IMR-90 (cell line): ENCODE results near the gene PAQR7. TPM values are rescaled to one million over a fixed set of nuclear protein-coding genes. Genes with fewer than 3 reads are reported as not detected.
A peak's percentile ranks its signal among the peaks of the same experiment; 100 is the strongest.

Source experiments
- ATAC-seq: fragments of 200-7000 bp; cut with Tn5 transposase; 2 replicates; pipeline ENCODE4 v1.9.1; 2020; ENCODE audit warnings: low read depth, mild to moderate bottlenecking, moderate library complexity
- BruUV-seq: library from RNA; stranded (reverse); fragments of 400-500 nt; replicated peaks from 2 replicates; lab custom pipeline; 2021; lab: Mats Ljungman, UMichigan
- CTCF ChIA-PET: fragments of 300-600 bp; formaldehyde crosslinking; extraction: SDS; loops from one replicate; lab custom pipeline; 2021; ENCODE audit warnings: antibody characterized with exemption; lab: Yijun Ruan, JAX
- POLR2A ChIA-PET: fragments of 300-600 bp; sonication (Branson Sonifier 250); formaldehyde crosslinking; loops from one replicate; lab custom pipeline; 2022; ENCODE audit warnings: antibody characterized with exemption; ENCODE audit not compliant: unreplicated experiment; lab: Charles Lee
- DNase-seq: peaks from one replicate; pipeline ENCODE4 v3.0.0; 2013
- H2AFZ ChIP-seq: replicated peaks from 2 replicates; pipeline ENCODE3; 2013; ENCODE audit warnings: low read length, mild to moderate bottlenecking; ENCODE audit not compliant: poor library complexity
- H2AK5ac ChIP-seq: 2 replicates; pipeline ENCODE4 v1.6.1; 2013; ENCODE audit warnings: low read depth, low read length, inconsistent platforms
- H2AK9ac ChIP-seq: replicated peaks from 2 replicates; pipeline ENCODE3; 2013; ENCODE audit warnings: mild to moderate bottlenecking, low read depth, low read length, moderate library complexity; ENCODE audit not compliant: poor library complexity
- H2BK120ac ChIP-seq: 2 replicates; pipeline ENCODE4 v1.6.1; 2013; ENCODE audit warnings: low read depth, low read length, inconsistent platforms
- H2BK15ac ChIP-seq: 3 replicates; pipeline ENCODE4 v1.6.1; 2013; ENCODE audit warnings: low read depth, low read length, inconsistent platforms
- H2BK20ac ChIP-seq: 2 replicates; pipeline ENCODE4 v1.6.1; 2013; ENCODE audit warnings: low read depth, mild to moderate bottlenecking, inconsistent platforms, low read length, moderate library complexity
- H2BK5ac ChIP-seq: 2 replicates; pipeline ENCODE4 v1.6.1; 2013; ENCODE audit warnings: mild to moderate bottlenecking, low read depth, low read length, inconsistent platforms; ENCODE audit not compliant: poor library complexity, severe bottlenecking
- H3K14ac ChIP-seq: replicated peaks from 2 replicates; pipeline ENCODE4 v1.6.1; 2013; ENCODE audit warnings: low read depth, low read length, inconsistent platforms
- H3K18ac ChIP-seq: 2 replicates; pipeline ENCODE4 v1.6.1; 2013; ENCODE audit warnings: low read depth, low read length, control low read depth
- H3K23ac ChIP-seq: 2 replicates; pipeline ENCODE4 v1.6.1; 2013; ENCODE audit warnings: low read depth, low read length, inconsistent platforms
- H3K27ac ChIP-seq: 2 replicates; pipeline ENCODE4 v1.5.1; 2013; ENCODE audit warnings: mild to moderate bottlenecking, control low read depth, low read length; ENCODE audit not compliant: insufficient read depth
- H3K27me3 ChIP-seq: 2 replicates; pipeline ENCODE4 v1.6.1; 2013; ENCODE audit warnings: low read length; ENCODE audit not compliant: control insufficient read depth, insufficient read depth
- H3K36me3 ChIP-seq: 2 replicates; pipeline ENCODE4 v1.6.1; 2013; ENCODE audit warnings: low read length, mixed read lengths; ENCODE audit not compliant: control insufficient read depth, insufficient read depth
- H3K4ac ChIP-seq: 2 replicates; pipeline ENCODE4 v1.6.1; 2013; ENCODE audit warnings: low read depth, low read length, inconsistent platforms
- H3K4me1 ChIP-seq: 2 replicates; pipeline ENCODE4 v1.6.1; 2013; ENCODE audit warnings: low read length, mixed read lengths; ENCODE audit not compliant: control insufficient read depth, insufficient read depth
- H3K4me2 ChIP-seq: 2 replicates; pipeline ENCODE4 v1.6.1; 2013; ENCODE audit warnings: low read depth, mild to moderate bottlenecking, control low read depth, low read length, moderate library complexity
- H3K4me3 ChIP-seq: 2 replicates; pipeline ENCODE4 v1.5.1; 2013; ENCODE audit warnings: low read depth, mild to moderate bottlenecking, control low read depth, low read length, moderate library complexity; ENCODE audit not compliant: insufficient read depth
- H3K56ac ChIP-seq: 2 replicates; pipeline ENCODE4 v1.6.1; 2013; ENCODE audit warnings: low read length, inconsistent platforms; ENCODE audit not compliant: insufficient read depth; ENCODE audit errors: extremely low read depth
- H3K79me1 ChIP-seq, 2 experiments: 2 replicates each; pipeline ENCODE4 v1.6.1; 2013; ENCODE audit warnings: low read length in 2 of 2, inconsistent platforms in 1 of 2, low read depth in 1 of 2
- H3K9ac ChIP-seq: 2 replicates; pipeline ENCODE4 v1.6.1; 2013; ENCODE audit warnings: low read depth, low read length, control low read depth
- H3K9me1 ChIP-seq: 2 replicates; pipeline ENCODE4 v1.6.1; 2013; ENCODE audit warnings: low read length, inconsistent platforms; ENCODE audit not compliant: insufficient read depth
- H3K9me3 ChIP-seq: 2 replicates; pipeline ENCODE4 v1.6.1; 2013; ENCODE audit warnings: low read length; ENCODE audit not compliant: control insufficient read depth, insufficient read depth
- H4K20me1 ChIP-seq: 2 replicates; pipeline ENCODE4 v1.6.1; 2013; ENCODE audit warnings: low read length, inconsistent platforms; ENCODE audit not compliant: insufficient read depth
- H4K5ac ChIP-seq: 2 replicates; pipeline ENCODE4 v1.6.1; 2013; ENCODE audit warnings: mild to moderate bottlenecking, low read depth, low read length, control low read depth
- H4K8ac ChIP-seq, 2 experiments: 2 replicates each; pipeline ENCODE4 v1.6.1; 2013; ENCODE audit warnings: low read depth in 2 of 2, low read length in 2 of 2, control low read depth in 1 of 2, inconsistent platforms in 1 of 2
- H4K91ac ChIP-seq: 2 replicates; pipeline ENCODE4 v1.6.1; 2013; ENCODE audit warnings: low read depth, low read length, inconsistent platforms; ENCODE audit not compliant: insufficient read depth
- BHLHE40 ChIP-seq: fragments of 150-350 bp; IDR thresholded peaks from 2 replicates; pipeline ENCODE4 v1.6.1; 2016; ENCODE audit warnings: mild to moderate bottlenecking, low read depth, low read length
- CEBPB ChIP-seq: IDR thresholded peaks from 2 replicates; pipeline ENCODE4 v1.6.1; 2012; ENCODE audit warnings: low read depth, low read length, improper control_type of control experiment
- CTCF ChIP-seq: conservative IDR thresholded peaks from 2 replicates; pipeline ENCODE4 v1.5.1; 2012; ENCODE audit warnings: mild to moderate bottlenecking, low read depth, low read length, improper control_type of control experiment
- ELK1 ChIP-seq: fragments of 150-350 bp; IDR thresholded peaks from 2 replicates; pipeline ENCODE4 v1.6.1; 2016; ENCODE audit warnings: low read depth, mild to moderate bottlenecking, low read length, moderate library complexity, borderline replicate concordance
- FOS ChIP-seq: fragments of 150-350 bp; IDR thresholded peaks from 2 replicates; pipeline ENCODE4 v1.6.1; 2016; ENCODE audit warnings: low read depth, low read length
- MAFK ChIP-seq: IDR thresholded peaks from 2 replicates; pipeline ENCODE4 v1.6.1; 2012; ENCODE audit warnings: low read depth, low read length, improper control_type of control experiment
- MAZ ChIP-seq: IDR thresholded peaks from 2 replicates; pipeline ENCODE4 v1.6.1; 2012; ENCODE audit warnings: low read depth, mild to moderate bottlenecking, low read length, improper control_type of control experiment, moderate library complexity, borderline replicate concordance
- MXI1 ChIP-seq: IDR thresholded peaks from 2 replicates; pipeline ENCODE4 v1.6.1; 2012; ENCODE audit warnings: low read depth, mild to moderate bottlenecking, low read length, moderate library complexity, borderline replicate concordance
- NFE2L2 ChIP-seq: fragments of 150-350 bp; IDR thresholded peaks from 2 replicates; pipeline ENCODE4 v1.6.1; 2016; ENCODE audit warnings: low read depth, mild to moderate bottlenecking, low read length
- POLR2A ChIP-seq: IDR thresholded peaks from 2 replicates; pipeline ENCODE4 v1.6.1; 2012; ENCODE audit warnings: mild to moderate bottlenecking, low read depth, low read length
- RAD21 ChIP-seq: IDR thresholded peaks from 2 replicates; pipeline ENCODE4 v1.6.1; 2012; ENCODE audit warnings: low read length, improper control_type of control experiment
- RFX5 ChIP-seq: IDR thresholded peaks from 2 replicates; pipeline ENCODE4 v1.8.0; 2012; ENCODE audit warnings: low read depth, mild to moderate bottlenecking, low read length, moderate library complexity
- SMC3 ChIP-seq: fragments of 150-350 bp; IDR thresholded peaks from 2 replicates; pipeline ENCODE4 v1.6.1; 2016; ENCODE audit warnings: low read depth, mild to moderate bottlenecking, antibody characterized with exemption, low read length, moderate library complexity
- USF2 ChIP-seq: fragments of 150-350 bp; IDR thresholded peaks from 2 replicates; pipeline ENCODE4 v1.6.1; 2017; ENCODE audit warnings: mild to moderate bottlenecking, antibody characterized with exemption, low read length, low read depth
- WGBS, 2 experiments: methylation state at CpG; one replicate each; pipeline versions ENCODE4 v1.1.5 to v1.1.7; 2013; ENCODE audit warnings: missing lambda C conversion rate in 2 of 2; ENCODE audit not compliant: insufficient read length in 1 of 2; ENCODE audit errors: extremely low coverage in 2 of 2; 5-methylcytosine and 5-hydroxymethylcytosine counted together
- dilution Hi-C: fragments of 300-500 bp; cut with HindIII; formaldehyde crosslinking; loops from one replicate; pipeline ENCODE4 v1.14.3; 2018; ENCODE audit warnings: low sequenced_read_pairs; ENCODE audit not compliant: unreplicated experiment
- in situ Hi-C: fragments of 300-500 bp; cut with MboI; formaldehyde crosslinking; loops from 3 replicates; pipeline ENCODE4 v1.14.3; 2019; ENCODE audit warnings: low sequenced_read_pairs, inconsistent platforms, mixed read lengths
- intact Hi-C: fragments of 100-400 bp; cut with micrococcal nuclease; formaldehyde crosslinking; loops from 2 replicates; pipeline ENCODE4 v1.10.0; 2022
- polyA plus RNA-seq, 3 experiments: library from polyadenylated mRNA; depleted of rRNA; stranded (reverse); fragments of >200 nt; gene quantifications; 2 replicates each; pipeline ENCODE4 v1.2.3, GENCODE V29; 2012; ENCODE audit warnings: low replicate concordance in 1 of 3
- total RNA-seq: library from RNA; depleted of rRNA; stranded (reverse); fragments of >200 nt; gene quantifications from 2 replicates; pipeline ENCODE4 v1.2.3, GENCODE V29; 2012

Gene PAQR7
- total and polyA plus RNA-seq, 2 of the 4 experiments (the other 2 are of a cell fraction): 9.0 to 12.9 TPM

GRCh38 chr1:25861316-25862286 lies 13.9 kb downstream of the PAQR7 start:
- H2AK9ac ChIP-seq: no peak overlapping the region
- H2BK20ac ChIP-seq: no peak overlapping the region
- H2BK5ac ChIP-seq: no peak overlapping the region
- ChIA-PET POLR2A (no interaction called here), CTCF (no interaction called here)
- TF ChIP-seq CTCF (no peak), NFE2L2 (no peak), USF2 (no peak), RFX5 (no peak), CEBPB (no peak), FOS (no peak), MAFK (no peak), RAD21 (no peak), ELK1 (no peak), BHLHE40 (no peak), SMC3 (no peak), MXI1 (no peak), MAZ (no peak), POLR2A (no peak)
- no peak overlapping the region for H3K14ac ChIP-seq
- no peak overlapping the region for H4K8ac ChIP-seq
- no peaks in the 10 kb centered on the region for H3K9me3 ChIP-seq
- H2AK5ac ChIP-seq: no peak overlapping the region
- no peak for ATAC-seq
- H3K27ac ChIP-seq: no peak overlapping the region
- no peak overlapping the region for H4K91ac ChIP-seq
- no peak overlapping the region for H2AFZ ChIP-seq
- DNase-seq: no peak
- no peak overlapping the region for H2BK15ac ChIP-seq
- no peak overlapping the region for H3K9ac ChIP-seq
- no peak overlapping the region for H3K4me3 ChIP-seq
- H3K4me1 ChIP-seq: no peaks in the 10 kb centered on the region; the same call in 1 of the 2 replicates
- H2BK120ac ChIP-seq: no peak overlapping the region
- 43% methylated on average over 1 of the region's 16 CpGs; no CpG with 5 or more reads in 1 of the 2 experiments for WGBS, 2 experiments
- H4K5ac ChIP-seq: no peak overlapping the region
- intact Hi-C loops (no loop called here), dilution Hi-C loops (no loop called here), in situ Hi-C loops (no loop called here)
- H3K4ac ChIP-seq: no peak overlapping the region
- no peak overlapping the region for H3K18ac ChIP-seq
- H3K36me3 ChIP-seq: peaks cover 20% of the 10 kb centered on the region
- TSS peak; percentile 64 for BruUV-seq
- no peak overlapping the region for H3K23ac ChIP-seq
- peaks cover 14 to 24% of the 10 kb centered on the region in 2 experiments for H3K79me1 ChIP-seq
- H3K9me1 ChIP-seq: no peaks in the 10 kb centered on the region; the same call in 1 of the 2 replicates
- peaks cover 5% of the 10 kb centered on the region; the same call in 1 of the 2 replicates for H4K20me1 ChIP-seq
- no peak overlapping the region for H3K4me2 ChIP-seq
- H3K27me3 ChIP-seq: no peaks in the 10 kb centered on the region
- no peak overlapping the region for H3K56ac ChIP-seq
